Activated naive CD8-positive, alpha-beta T cell treated with anti-CD3 and anti-CD28 coated beads, Interleukin-2, amount 10 ng/mL, durations not matched to agents 7 days and 5 days (primary cell): ENCODE results near the gene SNX14. TPM values are rescaled to one million over a fixed set of nuclear protein-coding genes. Genes with fewer than 3 reads are reported as not detected.
A peak's percentile ranks its signal among the peaks of the same experiment; 100 is the strongest.
"Not testable (repeated sequence)": the region's sequence is repeated elsewhere in the genome, so short reads cannot be mapped to it uniquely, and the experiment has no call there.

ENCODE experiments used
- ATAC-seq: fragments of 150-1000 bp; cut with Tn5 transposase; one replicate; pipeline ENCODE4 v1.10.0; 2021; ENCODE audit warnings: low read depth, moderate library complexity
- POLR2A ChIA-PET: fragments of 350-600 bp; sonication (Branson Sonifier 250); formaldehyde crosslinking; loops from one replicate; lab custom pipeline; 2021; ENCODE audit warnings: antibody characterized with exemption; lab: Charles Lee
- DNase-seq: peaks from one replicate; pipeline ENCODE4 v3.0.0; 2021
- H3K27ac Mint-ChIP-seq: one replicate; pipeline ENCODE4 v1.8.0; 2022; ENCODE audit warnings: mild to moderate bottlenecking, mixed read lengths
- H3K27me3 Mint-ChIP-seq: one replicate; pipeline ENCODE4 v1.8.0; 2022; ENCODE audit warnings: mild to moderate bottlenecking, moderate library complexity, mixed read lengths
- H3K36me3 Mint-ChIP-seq: one replicate; pipeline ENCODE4 v1.8.0; 2021; ENCODE audit warnings: mild to moderate bottlenecking, mixed read lengths
- H3K4me1 Mint-ChIP-seq: one replicate; pipeline ENCODE4 v1.8.0; 2021; ENCODE audit warnings: mixed read lengths
- H3K4me3 Mint-ChIP-seq: one replicate; pipeline ENCODE4 v1.8.0; 2022; ENCODE audit warnings: mild to moderate bottlenecking, moderate library complexity, mixed read lengths
- H3K9me3 Mint-ChIP-seq: one replicate; pipeline ENCODE4 v1.8.0; 2021; ENCODE audit warnings: mixed read lengths
- total RNA-seq, 2 experiments: library from RNA; stranded (reverse); gene quantifications; one replicate each; pipeline ENCODE4 v1.2.3, GENCODE V29; 2021

SNX14 gene
- total RNA-seq, 2 experiments from 2014 or later = 55.6 to 67.5 TPM

DNA sequence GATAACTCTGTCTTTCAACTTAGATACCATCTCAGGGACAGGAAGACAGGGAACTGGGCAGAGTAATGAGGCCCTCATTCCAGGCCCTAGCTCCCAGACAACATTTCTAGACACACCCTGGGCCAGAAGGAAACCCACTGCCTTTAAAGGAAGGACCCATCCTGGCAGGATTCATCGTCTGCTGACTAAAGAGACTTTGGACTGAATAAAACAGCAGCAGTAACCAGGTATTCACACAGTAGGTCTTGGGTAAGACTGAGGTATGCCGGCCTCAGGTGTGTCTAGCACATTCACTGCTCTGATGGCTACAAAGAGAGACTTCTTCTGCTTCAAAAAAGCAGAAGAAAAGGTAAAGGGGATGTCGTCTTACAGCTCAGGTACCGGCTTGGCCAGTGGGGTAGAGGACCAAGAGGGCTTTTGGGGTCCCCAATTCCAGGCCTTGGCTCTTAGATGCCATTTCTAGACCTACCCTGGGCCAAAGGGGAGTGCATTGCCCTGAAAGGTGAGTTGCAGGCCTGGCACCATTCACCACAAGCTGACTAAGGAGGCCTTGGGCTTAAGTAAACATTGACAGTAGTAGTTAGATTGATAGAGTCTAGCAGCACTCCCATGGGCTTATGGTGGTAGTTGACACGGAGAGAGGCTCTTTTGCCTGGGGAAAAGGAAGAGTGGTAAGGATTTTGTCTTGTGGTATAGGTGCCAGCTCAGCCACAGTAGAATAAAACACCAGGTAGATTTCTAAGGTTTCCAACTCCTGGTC lies 13.4 kb downstream of the SNX14 start:
- Mint-ChIP-seq H3K4me3 (no peak overlapping the region), H3K4me1 (peaks cover 10% of the 10 kb centered on the region), H3K9me3 (peaks cover 27% of the 10 kb centered on the region), H3K36me3 (peaks cover 47% of the 10 kb centered on the region), H3K27me3 (peaks cover 2% of the 10 kb centered on the region), H3K27ac (no peak overlapping the region)
- ATAC-seq = no peak
- DNase-seq = no peak
- POLR2A ChIA-PET = interaction anchor here (1.3 kb wide), 1 partner anchor 13 kb away, joined by 3 read pairs; no protein-coding TSS in a partner anchor

DNA sequence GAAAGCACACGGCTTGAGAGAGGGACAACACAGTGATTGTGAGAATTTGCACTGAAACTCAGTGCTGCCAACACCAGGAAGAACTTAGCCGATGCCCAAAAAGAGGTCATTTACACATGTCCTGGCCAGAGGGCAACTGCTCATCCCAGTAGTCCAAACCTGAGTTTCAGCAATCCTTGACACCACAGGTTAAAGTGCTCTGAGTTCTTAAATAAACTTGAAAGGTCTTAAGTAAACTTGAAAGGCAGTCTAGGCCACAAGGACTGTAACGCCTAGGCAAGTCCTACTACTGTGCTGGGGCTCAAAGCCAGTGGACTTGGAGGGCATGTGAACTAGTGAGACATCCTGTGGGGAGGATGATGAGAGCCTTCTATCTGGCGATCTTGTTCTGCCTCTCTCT lies 14.1 kb downstream of the SNX14 start:
- DNase-seq (no peak), ATAC-seq (no peak)
- H3K27me3 Mint-ChIP-seq = peaks cover 2% of the 10 kb centered on the region
- peaks cover 10% of the 10 kb centered on the region for H3K4me1 Mint-ChIP-seq
- POLR2A ChIA-PET = no interaction called here
- H3K9me3 Mint-ChIP-seq = peaks cover 24% of the 10 kb centered on the region
- peaks cover 40% of the 10 kb centered on the region for H3K36me3 Mint-ChIP-seq
- no peak overlapping the region for H3K4me3 Mint-ChIP-seq
- H3K27ac Mint-ChIP-seq = no peak overlapping the region

DNA sequence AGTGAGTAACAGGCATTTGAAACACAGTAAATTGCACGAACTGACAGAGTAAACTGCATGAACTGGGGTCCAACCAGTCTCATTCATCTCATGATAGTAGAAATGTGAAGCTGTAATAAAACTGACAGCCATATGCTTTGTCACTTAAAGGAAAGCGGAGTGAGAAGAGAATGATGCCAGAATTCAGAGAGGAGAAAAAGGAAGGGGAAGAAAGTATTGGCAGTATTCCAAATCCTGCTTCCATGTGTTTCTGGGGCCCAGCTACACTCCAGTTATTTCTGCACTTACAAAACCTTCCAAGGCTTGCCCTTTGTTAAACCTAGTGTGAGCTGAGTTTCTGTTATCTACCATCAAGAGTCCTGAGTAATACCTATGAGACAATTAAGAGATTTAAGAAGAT lies 17.2 kb downstream of the SNX14 start:
- Mint-ChIP-seq H3K27ac (no peak overlapping the region), H3K36me3 (peaks cover 22% of the 10 kb centered on the region), H3K9me3 (peaks cover 3% of the 10 kb centered on the region), H3K27me3 (no peaks in the 10 kb centered on the region), H3K4me1 (peaks cover 4% of the 10 kb centered on the region), H3K4me3 (no peak overlapping the region)
- ATAC-seq (no peak), DNase-seq (no peak)
- POLR2A ChIA-PET = no interaction called here

DNA sequence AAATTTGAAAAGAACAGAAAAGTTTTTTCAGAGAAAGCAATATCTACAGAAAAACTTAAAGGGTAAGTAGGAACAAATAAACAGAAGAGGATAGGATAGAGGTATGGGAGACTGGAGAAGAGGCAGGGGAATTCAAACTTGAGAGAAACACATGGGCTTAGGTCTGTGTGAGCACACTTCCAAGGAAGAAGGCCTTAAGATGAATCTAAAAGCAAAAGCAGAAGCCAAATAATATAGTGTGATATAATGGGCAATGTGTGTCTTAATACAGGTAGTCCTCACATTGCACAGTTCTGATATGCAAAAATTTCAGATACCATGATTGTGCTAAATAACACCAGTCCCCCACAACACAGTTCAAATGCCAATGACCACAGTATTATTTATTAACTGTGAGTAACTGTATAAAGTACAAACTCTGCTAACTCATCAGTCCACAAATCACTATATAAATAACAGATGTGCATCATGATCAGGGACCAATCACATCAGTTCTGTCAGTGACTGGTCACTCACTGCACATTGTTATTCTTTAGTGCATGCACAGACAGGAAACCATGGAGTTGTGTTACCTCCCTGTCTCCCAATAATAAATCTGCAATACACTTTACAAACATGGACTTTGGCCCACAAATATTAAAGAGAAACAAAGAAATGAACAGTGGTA lies 18.6 kb downstream of the SNX14 start:
- POLR2A ChIA-PET = no interaction called here
- H3K9me3 Mint-ChIP-seq = no peaks in the 10 kb centered on the region
- H3K4me3 Mint-ChIP-seq = no peak overlapping the region
- peaks cover 2% of the 10 kb centered on the region for H3K4me1 Mint-ChIP-seq
- peaks cover 23% of the 10 kb centered on the region for H3K36me3 Mint-ChIP-seq
- no peaks in the 10 kb centered on the region for H3K27me3 Mint-ChIP-seq
- no peak overlapping the region for H3K27ac Mint-ChIP-seq
- DNase-seq (no peak), ATAC-seq (no peak)

DNA sequence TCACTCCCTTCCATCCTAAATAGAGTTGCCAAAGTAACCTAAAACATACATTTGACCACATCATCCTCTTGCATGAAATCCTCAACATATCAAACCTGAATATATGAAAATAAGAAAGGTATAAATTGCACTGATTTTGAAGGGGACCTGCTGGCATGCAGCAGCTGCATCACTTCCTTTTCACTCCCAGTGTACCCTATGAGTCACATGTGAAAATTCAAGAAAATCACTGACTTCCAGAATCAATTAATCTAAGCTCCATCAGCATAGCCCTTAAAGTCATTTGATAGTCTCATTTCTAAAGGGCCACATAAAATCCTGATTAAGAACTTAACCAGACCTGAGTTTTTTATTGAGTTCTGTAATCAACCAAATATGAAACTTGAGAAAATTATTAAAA lies 24.3 kb downstream of the SNX14 start:
- H3K27ac Mint-ChIP-seq = no peak overlapping the region
- POLR2A ChIA-PET = no interaction called here

DNA sequence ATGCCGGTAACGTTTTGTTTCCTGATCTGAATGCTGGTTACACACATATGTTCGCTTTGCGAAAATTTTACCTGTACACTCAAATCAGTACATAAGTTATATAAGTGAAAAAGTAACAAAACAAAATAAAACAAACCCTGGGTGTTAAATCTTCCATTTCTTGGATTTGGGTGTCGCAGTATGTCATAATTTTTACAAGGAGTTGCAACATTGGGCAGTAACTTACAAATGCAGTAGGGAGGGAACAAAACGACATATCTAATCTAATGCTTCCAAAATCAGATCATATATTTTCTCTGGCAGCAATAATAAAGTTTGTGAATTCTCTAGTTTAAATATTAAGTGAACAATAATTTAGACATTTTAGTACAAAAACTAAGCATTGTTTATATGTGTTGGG lies 25.2 kb downstream of the SNX14 start:
- ATAC-seq (no peak), DNase-seq (no peak)
- Mint-ChIP-seq H3K4me3 (no peak overlapping the region), H3K36me3 (peaks cover 46% of the 10 kb centered on the region), H3K27me3 (no peaks in the 10 kb centered on the region), H3K27ac (no peak overlapping the region), H3K4me1 (peaks cover 7% of the 10 kb centered on the region), H3K9me3 (peaks cover 2% of the 10 kb centered on the region)
- POLR2A ChIA-PET = no interaction called here

More for the DNA sequence above, 24.3 kb downstream of the SNX14 start:
- H3K4me3 Mint-ChIP-seq = no peak overlapping the region
- ATAC-seq = no peak
- peaks cover 7% of the 10 kb centered on the region for H3K4me1 Mint-ChIP-seq
- DNase-seq = no peak
- no peaks in the 10 kb centered on the region for H3K27me3 Mint-ChIP-seq
- peaks cover 40% of the 10 kb centered on the region for H3K36me3 Mint-ChIP-seq
- peaks cover under 1% of the 10 kb centered on the region for H3K9me3 Mint-ChIP-seq

DNA sequence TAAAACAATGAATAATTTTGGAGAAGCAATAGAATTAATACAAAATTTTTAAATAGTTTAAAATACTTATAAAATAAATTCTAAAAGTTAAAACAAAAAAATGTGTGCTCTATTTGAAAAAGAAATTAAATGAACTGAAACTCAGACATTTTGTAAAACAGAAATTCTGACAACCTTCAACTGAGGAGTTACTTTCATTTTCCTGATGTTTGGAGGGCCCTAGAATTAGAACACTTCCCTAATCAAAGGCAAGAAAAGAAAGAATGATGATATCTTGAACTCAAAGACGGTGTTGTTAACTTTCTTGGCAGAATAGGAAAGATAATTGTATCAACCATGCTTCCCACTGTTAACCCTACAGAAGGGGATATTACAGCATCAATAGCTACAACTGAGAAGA lies 27.9 kb downstream of the SNX14 start:
- Mint-ChIP-seq H3K4me3 (peak overlapping the region; percentile 27), H3K36me3 (peaks cover 31% of the 10 kb centered on the region), H3K4me1 (peaks cover 7% of the 10 kb centered on the region), H3K27ac (peak overlapping the region; percentile 61), H3K27me3 (no peaks in the 10 kb centered on the region), H3K9me3 (peaks cover 2% of the 10 kb centered on the region)
- POLR2A ChIA-PET = interaction anchor here (0.8 kb wide), 1 partner anchor 27 kb away, joined by 4 read pairs; no protein-coding TSS in a partner anchor
- no peak for ATAC-seq
- DNase-seq = no peak

DNA sequence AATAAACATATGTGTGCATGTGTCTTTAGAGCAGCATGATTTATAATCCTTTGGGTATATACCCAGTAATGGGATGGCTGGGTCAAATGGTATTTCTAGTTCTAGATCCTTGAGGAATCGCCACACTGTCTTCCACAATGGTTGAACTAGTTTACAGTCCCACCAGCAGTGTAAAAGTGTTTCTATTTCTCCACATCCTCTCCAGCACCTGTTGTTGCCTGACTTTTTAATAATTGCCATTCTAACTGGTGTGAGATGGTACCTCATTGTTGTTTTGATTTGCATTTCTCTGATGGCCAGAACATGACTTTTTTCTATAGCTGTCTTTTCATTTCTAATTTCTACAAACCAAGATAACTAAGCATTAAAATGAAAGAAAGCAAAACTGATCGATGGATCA lies 29.4 kb downstream of the SNX14 start:
- H3K27me3 Mint-ChIP-seq, H3K27ac Mint-ChIP-seq, H3K4me1 Mint-ChIP-seq, DNase-seq, H3K9me3 Mint-ChIP-seq, ATAC-seq, H3K4me3 Mint-ChIP-seq, POLR2A ChIA-PET: not testable (repeated sequence)
- peaks cover 32% of the 10 kb centered on the region for H3K36me3 Mint-ChIP-seq

DNA sequence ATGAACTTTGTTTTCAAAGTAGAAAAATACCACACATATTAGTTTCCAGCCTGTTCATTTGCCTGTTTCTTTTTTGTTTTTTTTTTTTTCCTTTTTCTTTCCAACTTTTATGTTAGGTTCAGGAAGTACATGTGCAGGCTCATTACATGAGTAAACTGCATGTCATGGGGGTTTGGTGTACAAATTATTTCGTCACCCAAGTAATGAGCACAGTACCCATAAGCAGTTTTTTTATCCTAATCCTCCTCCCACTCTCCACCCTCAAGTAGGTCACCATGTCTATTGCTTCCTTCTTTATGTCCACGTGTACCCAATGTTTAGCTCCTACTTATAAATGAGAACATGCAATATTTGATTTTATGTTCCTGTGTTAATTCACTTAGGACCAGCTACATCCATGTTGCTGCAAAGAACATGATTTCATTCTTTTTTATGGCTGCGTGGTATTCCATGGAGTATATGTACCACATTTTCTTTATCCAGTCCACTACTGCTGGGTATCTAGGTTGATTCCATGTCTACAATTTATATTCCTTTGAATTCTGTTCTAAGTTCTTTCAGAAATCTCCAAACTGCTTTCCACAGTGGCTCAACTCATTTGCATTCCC lies 31.8 kb downstream of the SNX14 start:
- ATAC-seq (no peak), DNase-seq (no peak)
- POLR2A ChIA-PET = no interaction called here
- no peaks in the 10 kb centered on the region for H3K27me3 Mint-ChIP-seq
- H3K4me1 Mint-ChIP-seq = peaks cover 3% of the 10 kb centered on the region
- H3K4me3 Mint-ChIP-seq = no peak overlapping the region
- peaks cover 2% of the 10 kb centered on the region for H3K9me3 Mint-ChIP-seq
- H3K27ac Mint-ChIP-seq = no peak overlapping the region
- H3K36me3 Mint-ChIP-seq = peaks cover 29% of the 10 kb centered on the region

DNA sequence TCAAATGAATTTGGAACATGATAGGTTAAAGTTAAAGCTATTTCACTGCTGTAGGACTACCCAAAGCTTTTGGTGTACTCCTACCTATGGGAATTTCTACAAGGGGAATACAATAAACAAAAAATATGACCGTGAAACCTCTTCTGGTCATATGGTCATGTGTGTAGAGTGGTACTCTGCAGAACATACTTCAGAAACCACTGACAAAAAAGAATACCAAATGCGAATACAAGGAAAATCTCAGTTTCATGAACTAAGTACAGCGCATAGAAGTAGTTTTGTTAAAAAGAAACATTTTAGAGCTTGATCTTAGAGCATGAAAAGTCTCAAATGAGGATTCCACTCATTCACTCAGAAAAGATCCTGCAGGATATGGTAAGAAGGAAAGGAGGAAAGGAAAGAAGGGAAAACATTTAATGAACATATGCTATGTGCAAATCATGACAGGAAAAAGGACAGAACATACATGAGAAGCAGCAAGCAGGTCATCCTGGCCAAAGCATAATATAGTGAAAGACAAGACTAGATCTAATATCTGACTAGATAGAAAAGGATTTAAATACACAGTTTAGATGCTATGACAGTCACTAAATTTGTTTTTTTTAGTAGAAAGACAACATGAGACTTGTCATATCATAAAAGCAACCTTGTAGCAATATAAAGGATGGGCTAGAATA lies 36.5 kb downstream of the SNX14 start:
- no peak for DNase-seq
- ATAC-seq = no peak
- no peak overlapping the region for H3K4me3 Mint-ChIP-seq
- no peaks in the 10 kb centered on the region for H3K4me1 Mint-ChIP-seq
- POLR2A ChIA-PET = no interaction called here
- peaks cover 35% of the 10 kb centered on the region for H3K36me3 Mint-ChIP-seq
- H3K9me3 Mint-ChIP-seq = no peaks in the 10 kb centered on the region
- H3K27ac Mint-ChIP-seq = no peak overlapping the region
- H3K27me3 Mint-ChIP-seq = no peaks in the 10 kb centered on the region

DNA sequence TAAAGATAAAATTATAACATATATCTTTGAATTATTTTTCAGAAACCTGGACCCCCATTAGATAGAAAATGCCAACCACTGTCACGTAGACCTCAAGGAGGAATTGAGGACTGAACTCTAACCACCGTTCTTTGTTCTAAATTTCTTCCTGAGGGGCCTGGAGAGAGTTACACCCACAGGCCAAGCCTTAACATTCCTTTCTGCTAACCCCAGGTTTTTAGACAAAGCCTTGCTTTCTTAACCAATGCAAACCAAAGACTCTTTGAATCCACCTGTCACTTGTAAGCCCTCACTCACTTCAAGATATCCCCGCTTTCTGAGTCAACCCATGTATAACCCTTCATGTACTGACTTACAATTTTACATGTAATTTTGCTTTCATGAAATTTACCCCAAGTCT lies 41.0 kb downstream of the SNX14 start:
- Mint-ChIP-seq H3K36me3 (peaks cover 37% of the 10 kb centered on the region), H3K27ac (no peak overlapping the region), H3K27me3 (no peaks in the 10 kb centered on the region), H3K9me3 (no peaks in the 10 kb centered on the region), H3K4me1 (no peaks in the 10 kb centered on the region), H3K4me3 (no peak overlapping the region)
- DNase-seq (no peak), ATAC-seq (no peak)
- POLR2A ChIA-PET = no interaction called here

DNA sequence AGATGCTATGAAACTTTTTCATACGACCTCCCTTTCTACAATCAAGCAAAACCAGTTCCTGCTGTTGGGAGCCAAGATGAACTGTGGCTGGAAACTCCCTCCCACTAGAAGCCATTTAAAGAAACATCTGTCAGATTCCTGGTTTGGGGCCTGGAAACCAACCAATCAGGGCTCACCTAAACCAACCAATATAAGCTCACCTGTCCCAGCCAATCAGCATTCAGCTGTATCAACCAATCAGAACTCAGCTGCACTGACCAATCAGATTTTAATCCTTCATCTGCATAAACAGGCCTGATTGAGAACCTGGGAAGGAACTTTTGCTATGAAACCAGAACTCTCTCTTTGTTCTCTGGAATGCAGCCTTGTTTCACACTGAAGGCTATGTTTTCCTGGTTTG lies 42.4 kb downstream of the SNX14 start:
- no peaks in the 10 kb centered on the region for H3K27me3 Mint-ChIP-seq
- DNase-seq (no peak), ATAC-seq (no peak)
- no peaks in the 10 kb centered on the region for H3K9me3 Mint-ChIP-seq
- POLR2A ChIA-PET = interaction anchor here (1.1 kb wide), 1 partner anchor 127 kb away, joined by 3 read pairs; no protein-coding TSS in a partner anchor
- no peak overlapping the region for H3K4me3 Mint-ChIP-seq
- peaks cover 40% of the 10 kb centered on the region for H3K36me3 Mint-ChIP-seq
- H3K27ac Mint-ChIP-seq = peak overlapping the region; percentile 30
- H3K4me1 Mint-ChIP-seq = no peaks in the 10 kb centered on the region

DNA sequence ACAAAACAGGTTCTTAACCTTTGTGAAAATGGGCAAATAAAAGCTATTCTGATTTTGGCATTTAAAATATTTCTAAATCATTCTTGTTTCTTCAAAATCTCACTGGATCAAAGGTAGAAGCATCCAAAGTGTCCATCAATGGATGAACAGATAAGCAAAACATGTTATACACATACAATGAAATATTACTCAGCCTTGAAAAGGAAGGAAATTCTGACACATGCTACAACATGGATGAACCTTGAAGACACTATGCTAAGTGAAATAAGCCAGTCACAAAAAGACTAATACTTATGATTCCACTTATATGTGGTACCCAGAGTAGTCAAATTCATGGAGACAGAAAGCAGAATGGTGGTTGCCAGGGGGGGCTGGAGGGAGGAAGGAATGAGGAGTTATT lies 45.9 kb downstream of the SNX14 start:
- DNase-seq (no peak), ATAC-seq (no peak)
- peaks cover 27% of the 10 kb centered on the region for H3K36me3 Mint-ChIP-seq
- H3K27ac Mint-ChIP-seq = no peak overlapping the region
- POLR2A ChIA-PET = no interaction called here
- no peaks in the 10 kb centered on the region for H3K4me1 Mint-ChIP-seq
- no peak overlapping the region for H3K4me3 Mint-ChIP-seq
- H3K27me3 Mint-ChIP-seq = no peaks in the 10 kb centered on the region
- H3K9me3 Mint-ChIP-seq = no peaks in the 10 kb centered on the region
